Neural cell (in vitro differentiated cells): ENCODE results near the gene MPPED1. TPM values are rescaled to one million over a fixed set of nuclear protein-coding genes. Genes with fewer than 3 reads are reported as not detected.

Experiments used
- H2AFZ ChIP-seq: fragments of 200-600, 300-800 bp; sonication (generic), shearing (Covaris generic); 2 replicates; pipeline ENCODE4 v1.6.0; 2014; ENCODE audit warnings: low read depth, mild to moderate bottlenecking, antibody characterized with exemption, low read length, moderate library complexity
- H3F3A ChIP-seq: fragments of 200-600 bp; shearing (Covaris generic); 2 replicates; pipeline ENCODE4 v1.6.1; 2016; ENCODE audit warnings: mild to moderate bottlenecking, moderate library complexity, mixed read lengths, antibody characterized with exemption, low read length; ENCODE audit not compliant: insufficient read depth, poor library complexity, severe bottlenecking
- H3K27ac ChIP-seq: fragments of 200-600, 300-800 bp; sonication (generic), shearing (Covaris generic); 2 replicates; pipeline ENCODE4 v1.5.1; 2014; ENCODE audit warnings: mild to moderate bottlenecking, low read length, moderate library complexity
- H3K27me3 ChIP-seq: fragments of 300-800, 200-600 bp; sonication (generic), shearing (Covaris generic); 2 replicates; pipeline ENCODE4 v1.6.0; 2014; ENCODE audit warnings: mild to moderate bottlenecking, low read depth, low read length, moderate library complexity; ENCODE audit not compliant: insufficient read depth
- H3K36me3 ChIP-seq: fragments of 300-800, 200-600 bp; sonication (generic), shearing (Covaris generic); 2 replicates; pipeline ENCODE4 v1.5.1; 2014; ENCODE audit warnings: mild to moderate bottlenecking, antibody characterized with exemption, low read length, moderate library complexity; ENCODE audit not compliant: insufficient read depth
- H3K4me2 ChIP-seq: fragments of 300-800, 200-600 bp; sonication (generic), shearing (Covaris generic); 2 replicates; pipeline ENCODE4 v1.6.0; 2014; ENCODE audit warnings: mild to moderate bottlenecking, low read length
- H3K4me3 ChIP-seq: fragments of 300-800, 200-600 bp; sonication (generic), shearing (Covaris generic); 2 replicates; pipeline ENCODE4 v1.5.1; 2014; ENCODE audit warnings: mild to moderate bottlenecking, low read length, moderate library complexity
- H3K79me2 ChIP-seq: fragments of 200-600 bp; shearing (Covaris generic); replicated peaks from 2 replicates; pipeline ENCODE4 v1.6.0; 2014; ENCODE audit warnings: mild to moderate bottlenecking, low read length, moderate library complexity; ENCODE audit not compliant: insufficient read depth
- H3K9ac ChIP-seq: fragments of 300-800, 200-600 bp; sonication (generic), shearing (Covaris generic); 2 replicates; pipeline ENCODE4 v1.6.1; 2016; ENCODE audit warnings: mild to moderate bottlenecking, low read length, mixed read lengths
- H3K9me2 ChIP-seq: fragments of 200-600 bp; shearing (Covaris generic); 2 replicates; pipeline ENCODE4 v1.6.1; 2016; ENCODE audit warnings: mild to moderate bottlenecking, low read length, mixed read lengths; ENCODE audit not compliant: insufficient read depth
- H3K9me3 ChIP-seq: fragments of 200-600, 300-800 bp; sonication (generic), shearing (Covaris generic); 2 replicates; pipeline ENCODE4 v1.6.1; 2016; ENCODE audit warnings: mild to moderate bottlenecking, mixed run types, low read length, moderate library complexity, mixed read lengths
- H4K20me1 ChIP-seq: fragments of 200-600 bp; shearing (Covaris generic); 2 replicates; pipeline ENCODE4 v1.6.1; 2016; ENCODE audit warnings: mild to moderate bottlenecking, mixed run types; ENCODE audit not compliant: insufficient read depth
- CTCF ChIP-seq: fragments of 450-650 bp; IDR thresholded peaks from 2 replicates; pipeline ENCODE4 v1.5.1; 2014; ENCODE audit warnings: antibody characterized with exemption, mild to moderate bottlenecking, moderate library complexity; ENCODE audit not compliant: poor library complexity, severe bottlenecking
- EP300 ChIP-seq: fragments of 450-650 bp; conservative IDR thresholded peaks from 2 replicates; pipeline ENCODE4 v1.6.1; 2014; ENCODE audit warnings: antibody characterized with exemption, mild to moderate bottlenecking, moderate library complexity; ENCODE audit not compliant: poor library complexity, severe bottlenecking
- EZH2 ChIP-seq: fragments of 200-600, 300-800 bp; shearing (Covaris generic), sonication (generic); IDR thresholded peaks from 2 replicates; pipeline ENCODE4 v1.6.1; 2014; ENCODE audit warnings: antibody characterized with exemption, low read length, borderline replicate concordance, mild to moderate bottlenecking; ENCODE audit not compliant: insufficient read depth, poor library complexity, severe bottlenecking
- MXI1 ChIP-seq: fragments of 450-650 bp; conservative IDR thresholded peaks from 2 replicates; pipeline ENCODE4 v1.6.1; 2014; ENCODE audit warnings: antibody characterized with exemption, mild to moderate bottlenecking; ENCODE audit not compliant: poor library complexity, severe bottlenecking
- POLR2AphosphoS5 ChIP-seq: IDR thresholded peaks from 2 replicates; pipeline ENCODE4 v1.6.1; 2012
- RAD21 ChIP-seq: fragments of 450-650 bp; conservative IDR thresholded peaks from 2 replicates; pipeline ENCODE4 v1.6.1; 2014; ENCODE audit warnings: antibody characterized with exemption, mild to moderate bottlenecking, moderate library complexity
- SMC3 ChIP-seq: fragments of 450-650 bp; conservative IDR thresholded peaks from 2 replicates; pipeline ENCODE4 v1.6.1; 2014; ENCODE audit warnings: antibody characterized with exemption, mild to moderate bottlenecking, moderate library complexity; ENCODE audit not compliant: poor library complexity
- TAF1 ChIP-seq: IDR thresholded peaks from 2 replicates; pipeline ENCODE4 v1.6.1; 2012; ENCODE audit warnings: low read depth
- polyA plus RNA-seq: library from polyadenylated mRNA; depleted of rRNA; stranded (reverse); fragments of >200 nt; gene quantifications from 2 replicates; pipeline ENCODE4 v1.2.3, GENCODE V29; 2014
- TF ChIP-seq, protein P1 (sequence below): IDR thresholded peaks from 2 replicates; pipeline ENCODE4 v1.6.1; 2012; ENCODE audit warnings: borderline replicate concordance

The MPPED1 gene
- polyA plus RNA-seq, 1 donor from 2014 or later, result 33.4 TPM

DNA sequence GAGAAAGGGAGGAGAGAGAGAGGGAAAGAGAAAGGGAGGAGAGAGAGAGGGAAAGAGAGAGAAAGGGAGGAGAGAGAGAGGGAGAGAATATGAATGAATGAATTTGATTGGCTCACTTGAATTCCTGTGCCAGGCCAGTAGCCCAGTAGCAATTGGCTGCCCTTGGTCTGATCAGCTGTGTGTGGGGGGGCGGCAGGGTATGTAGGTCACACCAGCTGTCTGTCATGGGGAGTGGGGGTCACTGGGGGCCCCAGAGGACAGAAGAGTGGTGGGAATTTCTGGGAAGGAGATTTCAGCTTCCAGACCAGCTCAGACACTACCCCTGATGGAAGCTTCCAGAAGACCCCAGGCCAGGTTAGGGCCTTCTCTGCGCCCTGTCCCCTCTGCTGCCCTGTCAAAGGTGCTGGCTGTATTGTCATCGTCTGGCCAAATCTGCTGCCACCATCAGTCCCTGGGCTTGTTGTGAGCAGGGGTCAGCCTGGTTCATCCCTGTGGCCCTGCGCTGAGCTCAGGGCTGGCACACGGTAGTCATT is 21.1 kb downstream of the MPPED1 start:
- H3K27me3 ChIP-seq, result no peaks in the 10 kb centered on the region
- no peak overlapping the region for H3K27ac ChIP-seq
- no peaks in the 10 kb centered on the region for H3K36me3 ChIP-seq
- no peaks in the 10 kb centered on the region for H3F3A ChIP-seq
- no peaks in the 10 kb centered on the region for H4K20me1 ChIP-seq
- no peak overlapping the region for H2AFZ ChIP-seq
- TF ChIP-seq MXI1, result no peak
- no peak for TF ChIP-seq EZH2
- TF ChIP-seq POLR2AphosphoS5, result no peak
- no peaks in the 10 kb centered on the region for H3K79me2 ChIP-seq
- no peak overlapping the region for H3K4me2 ChIP-seq
- no peak overlapping the region for H3K4me3 ChIP-seq
- no peaks in the 10 kb centered on the region for H3K9me2 ChIP-seq
- no peaks in the 10 kb centered on the region for H3K9me3 ChIP-seq
- H3K9ac ChIP-seq, result no peak overlapping the region

GRCh38 chr22:43433451-43434274 is 21.8 kb downstream of the MPPED1 start:
- Histone ChIP-seq H3K36me3 (no peaks in the 10 kb centered on the region), H3K27ac (no peak overlapping the region), H4K20me1 (no peaks in the 10 kb centered on the region), H3F3A (no peaks in the 10 kb centered on the region), H3K79me2 (no peaks in the 10 kb centered on the region), H3K4me2 (no peak overlapping the region), H3K27me3 (no peaks in the 10 kb centered on the region), H3K9me2 (no peaks in the 10 kb centered on the region), H3K9ac (no peak overlapping the region), H3K4me3 (no peak overlapping the region), H3K9me3 (no peaks in the 10 kb centered on the region), H2AFZ (no peak overlapping the region)
- TF ChIP-seq EP300 (no peak), SMC3 (no peak), CTCF (no peak), EZH2 (no peak), RAD21 (no peak), TAF1 (no peak), MXI1 (no peak)
- TF ChIP-seq, protein P1, sequence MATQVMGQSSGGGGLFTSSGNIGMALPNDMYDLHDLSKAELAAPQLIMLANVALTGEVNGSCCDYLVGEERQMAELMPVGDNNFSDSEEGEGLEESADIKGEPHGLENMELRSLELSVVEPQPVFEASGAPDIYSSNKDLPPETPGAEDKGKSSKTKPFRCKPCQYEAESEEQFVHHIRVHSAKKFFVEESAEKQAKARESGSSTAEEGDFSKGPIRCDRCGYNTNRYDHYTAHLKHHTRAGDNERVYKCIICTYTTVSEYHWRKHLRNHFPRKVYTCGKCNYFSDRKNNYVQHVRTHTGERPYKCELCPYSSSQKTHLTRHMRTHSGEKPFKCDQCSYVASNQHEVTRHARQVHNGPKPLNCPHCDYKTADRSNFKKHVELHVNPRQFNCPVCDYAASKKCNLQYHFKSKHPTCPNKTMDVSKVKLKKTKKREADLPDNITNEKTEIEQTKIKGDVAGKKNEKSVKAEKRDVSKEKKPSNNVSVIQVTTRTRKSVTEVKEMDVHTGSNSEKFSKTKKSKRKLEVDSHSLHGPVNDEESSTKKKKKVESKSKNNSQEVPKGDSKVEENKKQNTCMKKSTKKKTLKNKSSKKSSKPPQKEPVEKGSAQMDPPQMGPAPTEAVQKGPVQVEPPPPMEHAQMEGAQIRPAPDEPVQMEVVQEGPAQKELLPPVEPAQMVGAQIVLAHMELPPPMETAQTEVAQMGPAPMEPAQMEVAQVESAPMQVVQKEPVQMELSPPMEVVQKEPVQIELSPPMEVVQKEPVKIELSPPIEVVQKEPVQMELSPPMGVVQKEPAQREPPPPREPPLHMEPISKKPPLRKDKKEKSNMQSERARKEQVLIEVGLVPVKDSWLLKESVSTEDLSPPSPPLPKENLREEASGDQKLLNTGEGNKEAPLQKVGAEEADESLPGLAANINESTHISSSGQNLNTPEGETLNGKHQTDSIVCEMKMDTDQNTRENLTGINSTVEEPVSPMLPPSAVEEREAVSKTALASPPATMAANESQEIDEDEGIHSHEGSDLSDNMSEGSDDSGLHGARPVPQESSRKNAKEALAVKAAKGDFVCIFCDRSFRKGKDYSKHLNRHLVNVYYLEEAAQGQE, result no peak
